HG03558 (cell line): ENCODE data around the gene TSPOAP1.

ENCODE experiments used
- ATAC-seq: cut with Tn5 transposase; IDR thresholded peaks from one replicate; pipeline ENCODE4 v1.9.1; 2021; ENCODE audit warnings: moderate number of reproducible peaks; ENCODE audit not compliant: unreplicated experiment; ENCODE audit errors: extremely low read depth

The TSPOAP1 gene

DNA sequence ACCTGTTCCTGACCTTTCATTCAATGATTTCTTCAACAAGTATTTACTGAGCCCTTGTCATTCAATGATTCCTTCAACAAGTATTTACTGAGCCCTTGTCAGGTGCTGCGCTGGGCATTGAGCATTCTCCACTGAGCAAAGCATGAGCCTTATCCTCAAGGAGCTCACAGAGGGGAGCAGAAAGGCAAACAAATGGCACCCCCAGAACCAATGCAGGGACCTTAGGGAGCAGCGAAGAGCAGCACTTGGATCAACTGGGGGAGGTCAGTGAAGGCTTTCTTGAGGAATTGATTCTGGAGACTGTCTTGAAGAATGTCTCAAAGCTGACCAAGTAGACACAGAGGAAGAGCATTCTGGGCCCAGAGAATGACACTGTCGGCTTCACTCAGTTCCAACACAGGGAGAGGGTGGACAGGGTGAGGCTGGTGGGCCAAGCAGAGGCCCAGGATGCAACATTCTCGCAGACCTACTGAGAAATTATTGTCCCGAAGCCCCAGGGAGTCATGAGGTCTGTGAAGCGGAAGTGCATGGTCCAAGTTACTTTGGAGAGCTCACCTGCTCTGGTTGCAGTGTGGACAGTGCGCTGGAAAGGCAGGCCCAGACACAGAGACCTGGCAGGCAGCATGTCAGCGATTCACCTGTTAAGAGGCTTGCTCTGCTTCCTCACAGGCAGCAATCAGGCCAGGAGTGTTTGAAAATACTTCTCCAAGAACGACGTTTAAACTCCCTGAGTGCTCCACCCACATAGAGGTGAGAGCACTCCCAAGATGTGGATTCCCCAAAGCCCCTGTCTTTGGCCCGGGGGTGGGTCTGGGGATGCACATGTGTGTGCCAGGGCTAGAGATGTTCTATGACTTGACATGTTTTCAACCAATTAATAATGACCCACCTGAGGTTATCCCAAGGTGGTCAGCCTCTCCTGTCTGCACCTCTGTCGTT is 44.7 kb downstream of the TSPOAP1 start:
- no peak for ATAC-seq

DNA sequence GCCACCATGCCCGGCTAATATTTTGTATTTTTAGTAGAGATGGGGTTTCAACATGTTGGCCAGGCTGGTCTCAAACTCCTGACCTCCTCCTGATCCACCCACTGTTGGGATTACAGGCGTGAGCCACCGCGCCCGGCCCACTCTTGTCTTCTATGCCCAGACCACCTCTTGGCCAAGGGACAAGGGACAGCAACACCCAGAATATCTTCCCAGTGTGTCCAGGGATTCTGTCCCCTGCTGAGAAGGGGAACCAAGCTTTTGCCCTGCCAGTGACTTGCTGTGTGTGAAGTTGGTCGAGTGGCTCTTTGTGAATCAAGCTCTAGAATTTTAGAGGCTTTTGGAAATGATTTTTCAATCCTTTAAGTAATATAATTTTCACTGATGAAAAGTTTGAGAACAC is 46.2 kb downstream of the TSPOAP1 start:
- ATAC-seq: no peak

DNA sequence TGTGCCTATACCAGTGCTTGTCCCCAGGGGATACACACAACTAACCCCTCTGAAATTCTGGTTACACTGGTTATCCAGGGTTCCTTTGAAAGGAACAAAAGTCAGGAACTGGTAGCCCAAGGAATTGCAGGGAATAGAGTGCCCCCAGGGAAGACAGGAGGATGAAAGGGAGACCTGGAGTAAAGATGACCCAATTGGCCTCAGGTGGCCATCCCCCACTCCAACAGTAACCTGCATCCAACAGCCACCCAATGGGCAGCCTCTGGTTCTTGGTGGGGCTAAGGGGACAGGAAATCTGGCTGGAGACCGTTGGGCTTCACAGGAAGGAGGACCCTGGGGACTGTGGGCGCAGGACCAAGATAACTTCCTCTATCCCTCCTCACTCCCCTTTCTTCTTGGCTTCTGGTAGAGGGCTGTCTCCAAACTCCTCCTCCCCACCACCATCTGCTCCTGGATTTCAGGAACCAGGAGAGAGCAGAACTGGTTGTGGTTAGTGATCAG is 47.0 kb downstream of the TSPOAP1 start:
- ATAC-seq: no peak

DNA sequence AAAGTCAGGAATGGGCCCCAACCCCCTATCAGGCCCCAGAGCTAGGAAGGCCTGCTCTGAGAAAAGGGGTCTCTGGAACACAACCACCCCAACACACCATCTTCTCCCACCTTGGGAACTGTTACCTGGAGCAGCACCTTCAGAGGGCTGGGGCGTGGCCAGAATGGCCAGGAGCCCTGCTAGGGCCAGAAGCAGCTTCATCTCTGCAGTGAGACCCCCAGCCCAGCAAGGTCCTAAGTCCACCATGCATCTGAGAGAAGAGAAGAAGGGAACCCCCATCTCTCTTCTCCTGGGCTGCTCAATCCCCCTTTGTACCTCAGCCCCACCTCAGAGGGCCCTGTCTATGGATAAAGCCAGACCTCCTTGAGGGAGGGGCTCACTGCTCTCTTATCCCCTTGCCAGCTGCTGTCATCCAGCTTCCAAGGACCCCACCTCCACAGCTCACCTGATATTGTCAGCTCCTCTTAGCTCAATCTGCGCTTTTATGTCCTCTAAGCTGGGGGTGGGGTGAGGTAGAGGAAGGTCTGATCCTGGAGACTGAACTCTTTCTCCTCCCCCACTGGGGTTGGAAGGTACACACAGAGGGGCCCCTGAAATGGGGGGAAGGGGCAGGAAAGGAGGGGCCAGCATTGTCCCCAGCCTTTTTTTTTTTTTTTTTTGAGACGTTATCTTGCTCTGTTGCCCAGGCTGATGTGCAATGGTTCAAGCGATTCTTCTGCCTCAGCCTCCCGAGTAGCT is 47.9 kb downstream of the TSPOAP1 start, which contains the start of gene MPO:
Gene MPO, minus strand, starts transcription at position 456 of the 738 bp plus-strand sequence. Its CDS starts 177 bp downstream, at position 279.
- ATAC-seq: no peak

DNA sequence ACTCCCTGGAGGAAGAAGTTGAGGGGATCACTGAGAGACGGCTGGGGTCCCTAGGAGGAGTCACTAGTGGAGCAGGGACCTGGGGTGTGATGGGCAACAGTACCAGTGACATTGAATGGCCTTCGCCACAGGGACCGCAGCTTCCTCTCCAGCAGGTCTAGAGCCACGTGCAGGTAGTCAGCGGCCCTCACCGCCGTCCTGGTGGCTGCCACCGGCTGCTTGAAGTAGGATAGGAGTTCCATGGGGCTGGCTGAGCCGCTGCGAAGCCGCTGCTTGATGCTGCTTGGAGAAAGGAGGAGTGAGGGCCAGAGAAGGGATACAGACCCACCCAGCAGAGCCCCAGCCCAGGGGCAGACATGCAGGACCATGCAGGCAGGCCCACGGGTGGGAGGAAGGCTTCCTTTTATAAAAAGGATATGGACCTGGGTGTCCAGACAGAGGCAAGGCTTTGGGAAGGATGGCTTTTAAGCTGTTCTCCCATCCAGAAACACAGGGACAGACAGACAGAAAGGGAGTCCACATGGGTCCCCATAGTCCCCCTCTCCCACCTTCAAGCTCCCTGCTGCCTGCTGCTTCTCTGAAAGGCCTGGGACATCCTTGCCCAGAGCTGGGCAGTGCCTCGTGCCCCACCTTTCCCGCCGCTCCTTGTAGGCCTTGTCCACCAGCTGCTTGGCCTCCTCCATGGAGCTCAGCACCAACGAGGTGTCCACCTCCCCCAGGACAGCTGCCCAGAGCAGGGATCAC is 48.7 kb downstream of the TSPOAP1 start:
- no peak for ATAC-seq

DNA sequence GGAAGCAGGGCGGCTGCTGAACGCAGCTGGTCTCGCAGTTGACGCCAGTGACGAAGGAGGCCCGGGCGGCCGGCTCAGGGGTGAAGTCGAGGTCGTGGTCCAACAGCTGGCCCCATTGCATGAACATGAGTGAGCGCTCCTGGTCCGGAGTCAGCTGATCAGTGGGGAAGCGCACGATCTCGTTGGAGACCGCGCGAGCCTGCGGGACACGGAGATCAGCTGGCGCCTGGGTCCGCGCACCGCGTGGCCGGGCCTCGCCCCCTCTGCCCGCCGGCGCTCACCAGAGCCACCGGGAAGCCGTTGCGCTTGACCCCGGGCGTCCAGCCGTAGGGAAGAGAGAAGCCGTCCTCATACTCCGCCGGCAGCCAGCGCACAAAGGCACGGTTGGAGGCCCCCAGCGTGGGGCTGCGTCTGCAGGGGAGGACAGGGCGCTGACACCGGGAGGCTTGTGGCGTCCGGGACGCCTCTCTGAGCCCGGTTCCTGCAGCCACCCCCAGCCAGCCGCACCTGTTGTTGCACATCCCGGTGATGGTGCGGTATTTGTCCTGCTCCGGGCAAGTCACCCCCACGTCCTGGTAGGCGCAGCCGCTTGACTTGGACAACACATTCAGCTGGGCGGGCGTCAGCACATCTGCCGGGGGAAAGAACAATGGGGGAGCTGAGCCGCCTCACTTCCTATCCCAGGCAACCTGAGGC is 49.4 kb downstream of the TSPOAP1 start:
- ATAC-seq: no peak

DNA sequence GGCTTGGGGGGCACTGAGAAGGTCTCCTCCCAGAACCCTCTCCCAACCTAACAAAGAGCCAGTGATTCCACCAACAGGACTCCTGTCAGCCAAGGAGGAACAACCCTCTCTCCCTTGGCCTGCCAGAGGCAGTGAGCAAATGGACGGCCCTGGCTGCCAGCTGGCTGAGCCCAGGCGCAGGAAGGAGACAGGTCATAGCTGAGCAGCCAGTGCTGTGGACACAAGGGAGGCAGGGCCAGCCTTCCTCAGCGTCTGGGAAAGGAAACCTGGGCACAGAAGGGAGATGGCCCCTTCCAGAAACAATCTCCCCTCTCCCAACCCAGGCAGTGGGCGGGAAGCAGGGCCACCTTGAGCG is 50.0 kb downstream of the TSPOAP1 start:
- ATAC-seq: no peak

DNA sequence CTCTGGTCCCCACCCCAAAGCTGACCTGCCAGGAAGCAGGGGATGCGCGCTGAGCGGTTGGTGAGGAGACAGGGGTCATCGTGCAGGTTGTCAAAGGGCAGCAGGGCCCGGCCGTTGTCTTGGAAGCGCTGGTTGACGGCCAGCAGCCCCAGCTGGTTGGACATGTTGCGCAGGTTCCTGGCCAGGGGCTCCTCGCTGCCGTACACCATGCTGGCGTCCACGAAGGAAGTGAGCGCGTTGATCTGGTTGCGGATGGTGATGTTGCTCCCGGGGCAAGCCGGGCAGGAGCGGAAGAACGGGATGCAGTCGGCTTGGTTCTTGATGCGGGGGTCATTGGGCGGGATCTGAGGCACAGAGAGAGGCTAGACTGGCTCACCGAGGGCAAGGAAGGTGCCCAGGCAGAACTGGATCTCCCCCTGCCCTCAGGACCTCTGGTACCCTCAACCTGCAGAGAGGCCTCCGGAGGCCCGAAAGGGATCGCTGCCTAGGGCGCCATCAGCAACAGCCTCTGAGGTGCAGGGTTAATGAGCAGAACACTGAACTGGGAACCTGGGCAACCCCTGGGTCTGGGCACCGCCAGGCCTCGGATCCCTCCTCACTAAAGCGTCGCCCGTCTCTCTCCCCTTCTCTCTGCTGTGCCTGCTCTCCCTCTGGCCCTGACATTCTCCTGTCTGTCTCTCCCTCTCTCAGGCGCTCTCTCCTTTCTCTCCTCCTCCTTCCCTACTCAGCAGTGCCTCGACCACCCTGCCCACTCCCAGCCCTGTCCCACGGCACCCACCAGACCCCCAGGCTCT is 50.6 kb downstream of the TSPOAP1 start:
- ATAC-seq: no peak

DNA sequence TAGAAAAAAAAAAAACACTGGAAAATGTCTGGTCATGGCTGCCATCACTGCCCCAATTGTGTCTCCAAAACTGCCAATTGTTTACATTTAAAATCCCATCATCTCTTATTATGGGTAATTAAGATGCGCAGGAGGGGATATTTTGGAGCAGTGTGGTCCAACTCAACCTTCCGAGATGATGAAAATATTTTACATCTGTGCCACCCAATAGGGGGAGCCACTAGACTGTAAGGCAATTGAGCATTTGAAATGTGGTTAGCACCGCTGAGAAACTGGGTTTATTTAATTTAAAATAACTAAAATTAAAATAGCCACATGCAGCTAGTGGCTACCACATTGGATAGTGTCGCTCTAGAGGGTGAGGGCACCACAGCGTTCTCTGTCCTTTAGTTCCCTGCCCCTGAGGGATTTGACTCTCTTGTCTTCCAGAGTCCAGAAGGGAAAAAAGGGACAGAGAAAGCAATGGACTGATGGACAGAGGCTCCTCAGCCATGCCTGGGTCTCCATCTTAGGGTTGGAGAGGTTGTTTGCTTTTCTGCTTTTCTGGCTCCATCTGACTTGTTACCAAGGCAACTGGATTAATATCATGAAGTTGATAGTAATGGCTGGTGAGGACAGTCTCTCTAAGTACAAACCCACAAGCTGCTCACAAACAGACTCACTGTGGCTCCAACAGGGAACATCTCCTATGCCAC is 51.3 kb downstream of the TSPOAP1 start:
- no peak for ATAC-seq

DNA sequence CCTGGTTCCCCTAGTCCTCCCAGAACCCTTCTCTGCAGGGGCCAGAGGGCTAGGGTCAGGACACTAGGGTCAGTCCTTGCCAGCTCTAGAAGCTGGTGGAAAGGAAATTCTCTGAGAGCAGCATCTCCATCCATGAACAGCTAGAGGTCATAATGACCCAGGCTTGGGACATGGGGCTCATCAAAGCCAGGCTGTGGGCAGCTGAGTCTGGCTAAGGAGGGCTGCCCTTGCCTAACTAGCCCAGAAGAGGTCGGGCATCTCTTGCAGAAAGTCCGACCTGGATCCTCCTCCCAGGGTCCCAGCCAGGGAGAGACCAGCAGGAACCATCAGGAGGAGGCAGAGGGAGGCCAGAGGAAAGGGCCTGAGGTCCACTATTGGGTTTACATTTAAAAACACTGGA is 52.2 kb downstream of the TSPOAP1 start:
- ATAC-seq: no peak

DNA sequence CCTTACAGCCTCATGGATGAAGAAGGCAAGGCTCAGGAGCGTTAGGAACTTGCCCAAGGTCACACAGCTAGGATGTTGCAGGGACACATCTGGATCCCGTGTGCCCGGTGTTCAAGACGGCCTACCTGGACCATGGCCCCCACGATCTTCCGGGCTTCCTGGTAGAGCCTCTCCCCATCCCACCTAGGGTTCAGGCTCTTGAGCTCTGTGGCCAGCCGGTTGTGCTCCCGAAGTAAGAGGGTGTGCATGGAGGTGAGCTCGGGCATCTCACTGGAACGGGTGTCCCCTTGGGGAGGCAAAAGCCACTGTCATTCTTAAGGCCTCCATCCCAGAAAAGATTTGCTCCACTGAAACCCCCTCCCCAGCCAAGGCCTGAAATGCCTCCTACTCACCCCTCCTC is 53.2 kb downstream of the TSPOAP1 start:
- ATAC-seq: no peak

DNA sequence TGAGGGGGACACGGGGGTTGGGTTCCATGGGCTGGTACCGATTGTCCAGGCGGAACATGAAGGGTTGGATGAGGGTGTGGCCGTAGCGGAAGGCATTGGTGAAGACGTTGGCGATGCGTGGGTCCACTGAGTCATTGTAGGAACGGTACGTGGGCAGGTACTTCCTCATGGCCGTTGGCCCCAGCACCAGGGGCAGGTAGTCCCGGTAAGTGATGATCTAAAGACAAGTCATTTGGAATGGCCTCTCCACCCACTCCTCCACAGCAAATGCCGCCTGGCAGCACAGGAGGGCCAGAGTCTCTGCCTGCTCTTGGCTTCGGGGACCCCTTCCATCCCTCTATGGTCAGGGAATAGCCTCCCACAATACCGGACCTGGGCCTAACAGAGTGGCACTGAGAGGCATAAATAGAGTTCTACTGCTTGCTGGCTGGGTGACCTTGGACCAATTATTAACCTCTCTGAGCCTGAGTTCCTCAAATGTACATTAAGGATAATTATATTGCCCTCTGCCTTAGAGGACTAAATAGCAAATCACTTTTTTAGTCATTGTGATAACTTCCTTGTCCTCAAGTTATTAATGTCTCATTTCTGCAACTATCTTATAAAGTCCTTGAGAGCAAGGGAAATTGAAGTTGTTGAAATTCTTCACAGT is 55.0 kb downstream of the TSPOAP1 start:
- no peak for ATAC-seq

DNA sequence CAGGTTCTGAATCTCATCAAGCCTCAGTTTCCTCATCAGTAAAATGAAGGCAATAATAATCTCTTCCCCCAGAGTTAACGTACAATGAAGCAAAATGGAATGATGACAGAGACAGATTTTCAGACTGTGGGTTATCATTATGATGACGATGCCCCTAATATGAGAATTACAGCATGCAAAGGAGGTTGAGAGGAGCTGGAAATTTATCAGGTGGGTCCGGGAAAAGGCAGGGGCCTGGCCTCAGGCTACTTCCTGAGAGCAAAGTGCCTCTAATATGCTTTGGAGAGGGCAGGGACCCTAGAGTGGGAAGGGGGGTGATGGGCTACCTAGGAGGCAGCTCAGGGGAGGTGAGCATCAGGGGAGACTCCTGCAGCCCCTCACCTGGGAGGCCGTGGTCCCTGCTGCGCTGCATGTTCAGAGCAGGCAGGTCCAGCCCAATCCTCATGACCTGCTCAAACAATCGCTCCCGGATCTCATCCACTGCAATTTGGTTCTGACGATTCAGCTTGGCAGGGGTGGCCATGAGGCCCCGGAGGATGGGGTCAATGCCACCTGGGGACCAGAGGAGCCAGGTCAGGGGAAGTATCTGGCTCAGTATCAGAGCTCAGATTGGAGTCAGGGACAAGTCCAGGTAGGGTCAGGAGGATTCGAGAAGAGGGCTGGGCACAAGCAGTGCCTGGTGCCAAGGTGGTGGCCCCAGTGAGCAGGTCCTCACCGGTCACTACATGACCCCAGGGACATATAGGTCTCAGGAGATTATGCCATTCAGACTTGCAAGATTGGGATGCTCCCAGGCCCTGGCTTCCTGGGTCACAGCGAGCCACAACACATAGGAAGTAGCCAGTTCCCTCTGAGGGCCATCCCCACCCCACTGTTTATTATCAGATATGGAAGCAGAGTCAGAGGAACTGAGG is 56.0 kb downstream of the TSPOAP1 start:
- ATAC-seq: no peak

DNA sequence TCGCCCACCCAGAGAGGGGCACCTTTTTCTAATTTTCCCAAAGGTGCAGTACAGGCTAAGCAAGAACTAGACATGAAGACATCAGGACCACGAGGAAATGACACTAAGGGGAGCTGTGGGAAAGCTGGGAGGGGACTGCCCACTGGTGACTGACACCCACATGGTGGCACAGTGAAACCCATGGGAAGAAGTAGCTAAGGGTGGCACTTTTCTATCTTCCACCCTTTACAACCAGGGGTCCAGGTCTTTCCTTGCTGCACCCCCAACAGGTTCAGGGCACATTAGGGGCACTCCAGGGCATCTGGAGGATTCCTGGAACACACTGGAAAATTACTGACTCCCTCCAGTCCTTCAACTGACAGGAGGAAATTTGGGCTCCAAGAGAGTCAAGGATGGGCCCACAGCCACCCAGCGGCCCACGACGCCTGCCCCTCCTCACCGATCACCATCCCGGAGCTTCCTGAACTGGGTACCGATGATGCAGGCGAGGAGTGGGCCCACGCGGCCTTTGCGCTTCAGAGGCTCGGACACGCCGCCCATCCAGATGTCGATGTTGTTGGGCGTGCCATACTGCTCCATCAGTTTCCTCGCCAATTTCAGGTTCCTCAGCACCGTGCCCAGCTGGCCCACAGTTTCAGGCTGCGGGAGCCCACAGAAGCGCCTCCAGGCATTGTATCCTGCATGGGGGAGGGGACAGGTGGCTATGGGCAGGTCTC is 57.2 kb downstream of the TSPOAP1 start:
- no peak for ATAC-seq

DNA sequence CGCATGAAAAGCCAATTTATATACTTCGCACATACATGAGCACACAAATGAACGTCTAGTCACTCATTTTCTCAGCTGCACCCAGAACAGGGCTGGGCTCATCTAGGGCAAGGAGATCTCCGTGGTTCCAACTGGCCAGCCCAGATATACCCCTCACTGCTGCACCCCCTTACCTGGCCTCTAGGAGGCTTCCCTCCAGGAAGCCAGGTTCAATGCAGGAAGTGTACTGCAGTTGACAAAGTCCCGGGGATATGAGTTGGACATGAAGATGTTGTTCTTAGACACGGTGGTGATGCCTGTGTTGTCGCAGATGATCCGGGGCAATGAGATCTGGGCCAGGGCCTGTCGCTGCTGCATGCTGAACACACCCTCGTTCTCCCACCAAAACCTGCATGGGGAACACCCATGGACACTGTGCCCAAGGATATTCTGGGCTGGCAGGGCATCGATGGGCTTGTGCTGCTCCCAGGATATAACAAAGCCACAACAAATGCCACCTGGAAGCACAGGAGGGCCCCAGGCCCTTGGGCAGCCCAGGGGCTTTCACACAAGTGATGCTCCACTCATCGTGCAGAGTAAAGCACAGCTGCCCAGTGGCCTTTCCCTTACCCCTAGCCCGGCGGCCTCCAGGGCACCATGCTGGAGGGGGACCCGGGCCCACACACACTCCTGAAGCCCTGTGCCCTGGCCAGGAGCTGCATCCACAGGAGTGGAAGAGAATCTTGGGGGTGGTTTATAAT is 57.9 kb downstream of the TSPOAP1 start:
- ATAC-seq: no peak
